Colonic mucosa (tissue), 4 donors: Measurements from ENCODE around the gene MFAP4. TPM values are rescaled to one million over a fixed set of nuclear protein-coding genes. Genes with fewer than 3 reads are reported as not detected.

ENCODE experiments used
- DNase-seq: peaks from one replicate; pipeline ENCODE4 v3.0.0-alpha.2; 2020
- H3K27ac ChIP-seq: fragments of 200-600 bp; one replicate; pipeline ENCODE4 v1.8.0; 2021
- H3K27me3 ChIP-seq: fragments of 200-600 bp; one replicate; pipeline ENCODE4 v1.8.0; 2021
- H3K36me3 ChIP-seq: fragments of 200-600 bp; one replicate; pipeline ENCODE4 v1.8.0; 2021
- H3K4me1 ChIP-seq: fragments of 200-600 bp; one replicate; pipeline ENCODE4 v1.8.0; 2021; ENCODE audit warnings: mild to moderate bottlenecking
- H3K4me3 ChIP-seq: fragments of 200-600 bp; one replicate; pipeline ENCODE4 v1.8.0; 2021
- H3K9ac ChIP-seq, 2 donors: one replicate each; pipeline ENCODE4 v1.7.0; 2013; ENCODE audit warnings: control low read depth in 2 of 2, low read depth in 2 of 2, low read length in 2 of 2
- H3K9me3 ChIP-seq: fragments of 200-600 bp; one replicate; pipeline ENCODE4 v1.8.0; 2021
- CTCF ChIP-seq: fragments of 200-600 bp; IDR thresholded peaks from one replicate; pipeline ENCODE4 v1.8.0; 2022; ENCODE audit warnings: antibody characterized with exemption, mild to moderate bottlenecking
- intact Hi-C: fragments of 100-400 bp; cut with DNase I; formaldehyde crosslinking; loops from one replicate; pipeline ENCODE4 v1.14.1; 2022
- total RNA-seq, 2 donors: library from RNA; stranded (reverse); fragmentation: NEBNext Ultra II Directional in 1 of 2; extraction: Animal tissue kit (Norgen Biotek cat#: 25700) in 1 of 2; gene quantifications; one replicate each; pipeline ENCODE4 v1.2.1, GENCODE V29; 2021
- donor health status: healthy.
- donor health status: DM: no; HTN: no; CAD: no.
- donor health status: DM: no; HTN: no; CAD: no.

Gene MFAP4
- total RNA-seq, 2 donors from 2014 or later: 22.2 to 56.0 TPM

GRCh38 chr17:19376811-19377210 is 10.2 kb downstream of the MFAP4 start:
- intact Hi-C loops: no loop called here
- Histone ChIP-seq H3K4me1 (peaks cover 6% of the 10 kb centered on the region), H3K36me3 (peaks cover 12% of the 10 kb centered on the region), H3K4me3 (peak overlapping the region; percentile 94), H3K27ac (peak overlapping the region; percentile 94), H3K27me3 (no peaks in the 10 kb centered on the region), H3K9ac (peak overlapping the region in 1 of 2 donors; percentile 90), H3K9me3 (no peaks in the 10 kb centered on the region)
- peak; percentile 60 for DNase-seq
- TF ChIP-seq CTCF: no peak

- Histone ChIP-seq H3K27ac (no peak overlapping the region), H3K4me3 (no peak overlapping the region), H3K4me1 (peaks cover 6% of the 10 kb centered on the region), H3K27me3 (no peaks in the 10 kb centered on the region), H3K9me3 (no peaks in the 10 kb centered on the region), H3K9ac (no peak overlapping the region), H3K36me3 (peaks cover 4% of the 10 kb centered on the region)
- no peak for TF ChIP-seq CTCF
- intact Hi-C loops: no loop called here
- no peak for DNase-seq
These were observed 11.3 kb downstream of the MFAP4 start for GRCh38 chr17:19375732-19376131.

GRCh38 chr17:19374136-19374535 is 12.9 kb downstream of the MFAP4 start:
- Histone ChIP-seq H3K4me1 (peaks cover 6% of the 10 kb centered on the region), H3K9ac (no peak overlapping the region), H3K9me3 (no peaks in the 10 kb centered on the region), H3K4me3 (no peak overlapping the region), H3K27me3 (no peaks in the 10 kb centered on the region), H3K36me3 (no peaks in the 10 kb centered on the region), H3K27ac (no peak overlapping the region)
- TF ChIP-seq CTCF: no peak
- intact Hi-C loops: no loop called here
- DNase-seq: no peak

- no peaks in the 10 kb centered on the region for H3K9me3 ChIP-seq
- TF ChIP-seq CTCF: no peak
- intact Hi-C loops: no loop called here
These were observed 14.0 kb downstream of the MFAP4 start for GRCh38 chr17:19372866-19373504.

GRCh38 chr17:19372439-19372838 is 14.6 kb downstream of the MFAP4 start:
- Histone ChIP-seq H3K4me1 (peaks cover 6% of the 10 kb centered on the region), H3K27ac (no peak overlapping the region), H3K36me3 (no peaks in the 10 kb centered on the region), H3K4me3 (no peak overlapping the region), H3K9ac (no peak overlapping the region), H3K9me3 (no peaks in the 10 kb centered on the region), H3K27me3 (no peaks in the 10 kb centered on the region)
- TF ChIP-seq CTCF: no peak
- DNase-seq: no peak
- intact Hi-C loops: no loop called here

More at GRCh38 chr17:19372866-19373504, 14.0 kb downstream of the MFAP4 start:
- DNase-seq: no peak
- Histone ChIP-seq H3K27ac (no peak overlapping the region), H3K4me1 (peaks cover 6% of the 10 kb centered on the region), H3K36me3 (no peaks in the 10 kb centered on the region), H3K27me3 (no peaks in the 10 kb centered on the region), H3K9ac (no peak overlapping the region), H3K4me3 (no peak overlapping the region)
